HG02610 (cell line): ENCODE data around the gene TBKBP1.
"Not testable (repeated sequence)": the region's sequence is repeated elsewhere in the genome, so short reads cannot be mapped to it uniquely, and the experiment has no call there.

ENCODE experiments used
- ATAC-seq: cut with Tn5 transposase; IDR thresholded peaks from one replicate; pipeline ENCODE4 v1.9.1; 2021; ENCODE audit warnings: mild to moderate bottlenecking, moderate library complexity; ENCODE audit not compliant: unreplicated experiment

Gene TBKBP1

GRCh38 chr17:47676510-47677165 lies 17.3 kb upstream of the TBKBP1 start:
- ATAC-seq = no peak

DNA sequence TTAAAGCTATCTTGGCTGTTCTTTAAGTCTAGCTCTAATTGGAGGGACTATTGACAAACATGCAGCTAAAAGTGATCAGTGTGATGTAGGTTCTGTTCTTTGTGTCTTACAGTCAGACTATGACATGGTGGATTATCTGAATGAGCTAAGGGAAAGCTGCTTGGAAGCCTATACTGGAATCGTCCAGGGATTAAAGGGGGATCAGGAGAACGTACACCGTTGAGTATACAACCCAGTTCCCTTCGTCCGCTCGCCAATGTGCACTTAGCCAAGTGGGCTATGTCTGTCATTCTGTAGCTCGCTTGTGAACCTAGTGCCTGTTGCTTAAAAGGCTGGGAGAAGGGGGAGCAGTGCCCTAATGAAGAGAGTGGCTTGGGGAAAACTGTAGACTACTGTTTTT lies 15.8 kb upstream of the TBKBP1 start:
- no peak for ATAC-seq

- ATAC-seq = no peak
Measured at GRCh38 chr17:47682138-47682537, 11.8 kb upstream of the TBKBP1 start.

- not testable (repeated sequence) for ATAC-seq
Measured at GRCh38 chr17:47682727-47683126, 11.2 kb upstream of the TBKBP1 start.

DNA sequence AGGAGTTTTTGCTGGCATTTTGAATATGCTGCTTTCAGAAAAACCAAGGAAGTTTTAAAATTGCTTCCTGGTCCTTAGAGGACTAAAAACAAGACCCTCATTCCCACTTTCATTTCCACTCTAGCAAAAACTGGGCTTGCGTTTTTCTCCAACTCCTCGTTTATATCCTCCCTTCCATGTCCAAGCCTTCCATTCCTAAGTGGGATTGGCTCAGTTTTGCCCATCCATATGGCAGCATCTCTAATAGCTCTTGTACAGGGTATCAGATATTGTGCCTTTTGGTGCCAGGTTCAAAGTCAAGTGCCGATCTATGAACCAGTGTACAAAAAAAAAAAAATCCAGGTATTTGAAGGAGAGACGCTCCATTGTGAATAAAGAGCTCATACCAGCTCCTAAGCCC lies 9.9 kb upstream of the TBKBP1 start:
- ATAC-seq = no peak

- no peak for ATAC-seq
Measured at GRCh38 chr17:47684535-47685193, 9.3 kb upstream of the TBKBP1 start.

DNA sequence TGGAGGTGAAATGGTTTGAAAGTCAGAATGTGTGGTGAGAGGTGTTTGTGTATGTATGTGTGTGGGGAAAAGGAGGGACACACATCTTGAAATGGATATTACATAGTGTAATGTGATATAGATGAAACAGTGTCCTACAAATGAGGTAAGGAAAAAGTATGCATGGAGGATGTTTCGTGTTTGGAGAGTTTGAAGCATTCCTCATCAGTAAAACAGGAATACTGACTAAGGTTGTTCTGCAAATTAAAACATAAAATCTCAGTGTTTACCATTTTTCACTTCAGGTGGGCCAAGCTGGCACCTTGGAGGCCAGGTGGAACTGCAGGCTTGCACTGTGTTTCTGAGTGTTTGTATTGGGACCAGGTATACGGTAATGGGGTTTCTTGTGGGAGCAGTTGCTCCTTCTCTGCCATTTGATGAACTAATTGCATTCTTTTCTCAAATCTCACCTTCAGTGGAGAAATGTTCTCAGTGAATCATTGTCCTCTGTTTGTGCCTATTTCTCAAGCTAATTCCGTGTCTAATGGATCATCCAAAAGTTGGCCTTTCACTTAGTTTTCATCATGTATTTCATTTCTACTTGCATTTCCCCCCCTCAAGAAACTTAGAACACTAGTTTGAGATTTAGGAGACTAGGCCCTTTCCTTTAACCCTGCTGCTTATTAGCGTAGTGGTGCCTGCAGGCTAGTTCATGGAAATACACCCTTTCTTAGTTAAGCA lies 8.2 kb upstream of the TBKBP1 start:
- no peak for ATAC-seq

DNA sequence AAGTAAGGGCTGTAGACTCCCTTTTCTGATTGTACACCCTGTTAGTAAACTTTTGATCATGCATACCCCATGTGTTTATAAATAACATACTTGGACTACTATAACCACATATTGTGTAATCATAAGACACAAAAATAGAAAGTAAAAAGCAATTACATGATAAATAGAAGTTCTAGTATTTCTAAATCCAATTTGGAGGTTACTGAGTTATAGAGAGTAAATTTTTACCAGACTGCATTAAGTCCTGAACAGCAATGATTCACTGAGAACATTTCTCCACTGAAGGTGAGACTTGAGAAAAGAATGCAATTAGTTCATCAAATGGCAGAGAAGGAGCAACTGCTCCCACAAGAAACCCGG lies 7.7 kb upstream of the TBKBP1 start:
- ATAC-seq = no peak

DNA sequence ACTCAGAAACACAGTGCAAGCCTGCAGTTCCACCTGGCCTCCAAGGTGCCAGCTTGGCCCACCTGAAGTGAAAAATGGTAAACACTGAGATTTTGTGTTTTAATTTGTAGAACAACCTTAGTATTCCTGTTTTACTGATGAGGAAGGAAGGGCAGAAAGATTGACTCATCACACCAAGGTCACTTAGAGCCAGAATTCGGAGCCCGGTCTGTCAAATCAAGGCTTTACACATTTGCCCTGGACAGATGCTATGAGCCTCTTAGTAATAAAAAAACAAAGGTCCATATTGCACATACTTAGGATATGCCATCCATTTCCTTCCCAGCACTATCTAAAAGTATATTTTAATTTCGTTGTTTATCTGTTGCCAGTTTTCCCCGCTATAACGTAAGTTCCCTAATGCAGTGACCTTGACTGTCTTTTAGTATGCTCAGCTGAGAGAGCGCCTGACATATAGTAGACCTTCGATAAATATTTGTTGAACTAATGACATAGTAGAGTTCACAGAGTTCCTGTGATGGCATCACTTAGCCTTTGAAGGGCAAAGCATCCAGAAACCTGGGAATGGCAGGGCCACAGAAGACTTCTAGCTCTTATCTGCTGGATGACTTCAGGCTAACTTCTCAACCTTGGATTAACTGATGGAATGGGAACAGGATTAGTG lies 7.2 kb upstream of the TBKBP1 start:
- ATAC-seq = no peak

- no peak for ATAC-seq
Measured at GRCh38 chr17:47687328-47687690, 6.7 kb upstream of the TBKBP1 start.

- ATAC-seq = no peak
Measured at GRCh38 chr17:47687748-47688147, 6.2 kb upstream of the TBKBP1 start.

DNA sequence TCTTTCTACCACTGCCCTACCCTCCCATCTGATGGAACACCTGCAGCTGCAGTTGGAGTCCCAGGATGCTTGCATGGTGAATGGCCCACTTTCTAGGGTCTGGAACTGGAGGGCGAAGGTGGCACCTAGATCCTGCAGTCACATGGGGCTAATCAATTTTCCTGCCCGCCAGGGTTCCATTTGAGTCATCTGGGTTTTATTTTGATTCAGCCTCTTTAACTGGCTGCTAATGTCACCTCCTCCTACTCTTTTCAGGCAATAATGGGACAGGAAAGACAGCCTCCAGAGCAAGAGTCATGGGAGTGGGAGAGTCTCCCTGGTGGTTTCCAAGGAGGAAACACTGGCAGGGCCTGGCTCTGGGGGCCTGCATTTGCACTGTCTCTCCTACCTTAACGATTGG lies 3.8 kb upstream of the TBKBP1 start:
- no peak for ATAC-seq

GRCh38 chr17:47692137-47692894 lies 1.6 kb upstream of the TBKBP1 start:
- no peak for ATAC-seq

DNA sequence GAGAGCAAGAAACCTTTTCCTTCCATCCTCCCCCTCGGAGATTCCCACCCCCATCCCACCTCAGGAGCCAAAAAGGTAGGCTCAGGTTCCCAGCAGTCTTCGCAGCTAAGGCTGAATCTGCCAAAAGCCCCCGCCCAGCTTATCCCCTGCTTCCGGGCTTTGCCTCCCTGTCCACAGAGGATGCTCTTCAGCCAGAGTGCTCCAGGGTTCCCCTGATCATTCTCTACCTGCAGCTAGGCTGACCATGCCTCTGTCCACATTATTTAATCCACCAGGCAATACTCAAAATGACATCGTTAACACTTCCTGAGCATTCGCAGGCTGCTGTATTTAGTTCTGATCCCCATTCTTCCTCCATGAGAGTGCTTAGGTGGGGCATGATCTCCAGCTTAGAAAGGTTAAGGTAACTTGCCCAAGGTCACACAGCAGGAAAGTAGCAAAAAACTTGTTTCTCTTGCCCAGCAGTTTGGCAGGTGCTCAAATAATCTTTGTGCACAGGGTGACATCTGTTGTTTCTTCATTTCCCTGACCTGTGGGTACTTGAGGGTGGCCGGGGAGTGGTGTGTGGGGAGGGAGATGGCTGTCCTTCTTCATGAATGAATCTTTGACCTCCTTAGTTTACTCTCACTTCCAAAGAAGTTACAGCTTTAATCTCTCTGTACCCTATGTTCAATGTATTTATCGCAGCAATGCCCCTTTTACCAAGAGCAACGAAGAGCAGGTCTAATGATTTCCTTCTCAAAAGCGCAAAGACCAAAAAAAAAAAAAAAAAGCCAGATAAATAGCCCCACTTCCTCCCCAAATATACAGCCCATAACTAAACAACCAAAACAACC lies 848 bp upstream of the TBKBP1 start:
- no peak for ATAC-seq

DNA sequence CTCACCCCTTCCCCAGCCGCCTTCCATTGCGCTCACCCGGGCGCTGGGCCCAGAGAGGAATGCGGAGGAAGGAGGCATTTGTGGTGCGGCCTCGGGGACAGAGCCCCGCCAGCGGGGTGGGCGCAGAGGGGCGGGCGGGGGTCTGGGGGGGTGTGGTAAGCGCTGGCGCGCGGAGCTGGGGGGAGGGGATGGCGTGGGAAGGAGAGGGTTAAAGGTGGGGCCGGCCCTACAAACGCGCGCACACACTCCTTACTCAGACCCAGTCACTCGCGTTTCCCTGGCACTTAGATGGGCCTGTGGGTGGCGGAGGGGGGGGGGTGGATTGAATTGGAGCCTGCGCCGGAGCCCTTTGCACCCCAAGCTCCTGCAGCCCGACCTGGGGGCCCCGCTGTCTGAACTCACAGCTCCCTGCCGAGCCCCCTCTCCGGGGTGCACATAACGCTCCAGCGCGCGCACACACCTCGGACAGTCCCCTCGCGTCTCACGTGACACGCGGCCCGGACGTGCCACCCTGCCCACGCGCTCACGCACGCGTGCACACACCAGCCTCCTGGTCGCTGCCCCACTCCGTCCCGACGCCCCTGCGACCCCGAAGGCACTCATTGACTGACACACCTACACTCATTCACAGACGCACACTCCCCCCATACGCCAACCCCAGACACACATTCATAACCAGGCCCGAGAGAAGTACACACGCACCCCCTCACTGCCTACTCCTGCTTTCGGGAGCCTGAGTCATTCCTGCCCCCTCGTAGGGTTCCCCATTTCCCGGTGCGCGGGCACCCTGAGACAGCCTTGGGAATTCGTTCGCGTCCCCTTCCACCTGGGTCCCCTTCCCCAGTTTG lies 844 bp downstream of the TBKBP1 start:
- ATAC-seq = no peak

- no peak for ATAC-seq
Measured at GRCh38 chr17:47695429-47696376, 1.7 kb downstream of the TBKBP1 start.

DNA sequence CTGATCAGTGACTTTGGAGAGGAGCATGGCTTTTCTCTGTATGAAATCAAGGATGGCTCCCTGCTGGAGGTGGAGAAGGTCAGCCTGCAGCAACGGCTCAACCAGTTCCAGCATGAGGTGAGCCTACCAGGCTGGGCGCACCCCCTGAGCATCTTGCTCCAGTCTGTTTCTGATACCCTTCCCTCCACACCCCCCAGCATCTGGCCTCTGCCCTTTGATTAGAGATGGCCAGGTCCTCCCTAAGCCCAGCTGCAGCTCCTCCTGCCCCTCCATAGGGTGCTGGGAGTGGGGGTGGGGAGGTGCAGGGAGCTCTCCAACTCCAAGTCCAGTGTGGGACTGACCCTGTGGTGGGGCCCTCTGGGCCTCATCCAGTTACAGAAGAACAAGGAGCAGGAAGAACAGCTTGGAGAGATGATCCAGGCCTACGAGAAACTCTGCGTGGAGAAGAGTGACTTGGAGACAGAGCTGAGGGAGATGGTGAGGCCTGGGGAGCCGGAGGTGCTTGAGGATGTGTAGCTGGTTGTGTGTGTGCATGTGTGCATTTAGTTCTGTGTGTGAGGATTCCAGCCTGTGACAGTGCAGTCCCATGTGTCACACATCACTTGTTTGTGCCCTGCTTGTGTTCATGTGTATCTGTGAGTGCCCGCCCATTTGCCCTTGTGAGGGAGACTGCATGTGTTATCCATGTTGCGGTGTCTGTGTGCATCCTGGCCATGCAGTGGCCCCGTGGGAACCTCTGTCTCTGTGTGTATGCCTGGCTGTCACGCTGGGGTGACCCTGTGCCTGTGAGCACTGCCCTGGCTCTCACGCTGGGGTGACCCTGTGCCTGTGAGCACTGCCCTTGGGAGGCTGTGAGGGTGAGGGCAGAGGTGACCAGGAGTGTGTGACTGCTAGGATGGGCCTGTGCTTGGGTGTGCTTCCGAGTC lies 3.0 kb downstream of the TBKBP1 start:
- no peak for ATAC-seq
